ENCODE data around the gene TBL1Y.

TBL1Y gene

GRCh38 chrY:7002581-7002980 lies 92.1 kb downstream of the TBL1Y start:
- no peak overlapping the region for H3K4me3 ChIP-seq (ENCODE audit: low read depth, low read length)
- no peak for TF ChIP-seq CTCF (IDR thresholded peaks at IDR 0.05; ENCODE audit: low read depth, low read length)
- in situ Hi-C loops (cut with HindIII; ENCODE audit: low sequenced_read_pairs): no loop called here
- DNase-seq (ENCODE audit: low read depth, low spot score): no peak

- DNase-seq (ENCODE audit: low read depth, low spot score): no peak
- no peak overlapping the region for H3K4me3 ChIP-seq (ENCODE audit: low read depth, low read length)
- in situ Hi-C loops (cut with HindIII; ENCODE audit: low sequenced_read_pairs): no loop called here
- no peak for TF ChIP-seq CTCF (IDR thresholded peaks at IDR 0.05; ENCODE audit: low read depth, low read length)
Observed at GRCh38 chrY:7007911-7008310, 97.4 kb downstream of the TBL1Y start.

GRCh38 chrY:7008578-7009355 lies 98.3 kb downstream of the TBL1Y start:
- no peak for DNase-seq (ENCODE audit: low read depth, low spot score)
- in situ Hi-C loops (cut with HindIII; ENCODE audit: low sequenced_read_pairs): no loop called here
- no peak for TF ChIP-seq CTCF (IDR thresholded peaks at IDR 0.05; ENCODE audit: low read depth, low read length)
- no peak overlapping the region for H3K4me3 ChIP-seq (ENCODE audit: low read depth, low read length)

- no peak overlapping the region for H3K4me3 ChIP-seq (ENCODE audit: low read depth, low read length)
- in situ Hi-C loops (cut with HindIII; ENCODE audit: low sequenced_read_pairs): no loop called here
- no peak for TF ChIP-seq CTCF (IDR thresholded peaks at IDR 0.05; ENCODE audit: low read depth, low read length)
- DNase-seq (ENCODE audit: low read depth, low spot score): no peak
Observed at GRCh38 chrY:7013051-7013450, 102.6 kb downstream of the TBL1Y start.

- no peak for DNase-seq (ENCODE audit: low read depth, low spot score)
- TF ChIP-seq CTCF (IDR thresholded peaks at IDR 0.05; ENCODE audit: low read depth, low read length): no peak
- in situ Hi-C loops (cut with HindIII; ENCODE audit: low sequenced_read_pairs): no loop called here
- H3K4me3 ChIP-seq (ENCODE audit: low read depth, low read length): no peak overlapping the region
Observed at GRCh38 chrY:7016521-7016920, 106.0 kb downstream of the TBL1Y start.

- no peak for DNase-seq (ENCODE audit: low read depth, low spot score)
- no peak overlapping the region for H3K4me3 ChIP-seq (ENCODE audit: low read depth, low read length)
- in situ Hi-C loops (cut with HindIII; ENCODE audit: low sequenced_read_pairs): no loop called here
- TF ChIP-seq CTCF (IDR thresholded peaks at IDR 0.05; ENCODE audit: low read depth, low read length): no peak
Observed at GRCh38 chrY:7017244-7018080, 107.0 kb downstream of the TBL1Y start.

Measured in astrocyte of the spinal cord (primary cell).